Skeletal muscle tissue (tissue), 4 donors: ENCODE results near the gene ANKRD33B. TPM values are rescaled to one million over a fixed set of nuclear protein-coding genes. Genes with fewer than 3 reads are reported as not detected.

Experiments used
- H3K27ac ChIP-seq: one replicate; pipeline ENCODE4 v1.7.0; 2013; ENCODE audit warnings: mild to moderate bottlenecking, low read depth, low read length, inconsistent platforms
- H3K27me3 ChIP-seq, 3 donors: one replicate each; pipeline ENCODE4 v1.7.0; 2013; ENCODE audit warnings: low read length in 3 of 3; ENCODE audit not compliant: control insufficient read depth in 3 of 3, insufficient read depth in 3 of 3
- H3K36me3 ChIP-seq, 3 donors: one replicate each; pipeline ENCODE4 v1.7.0; 2013; ENCODE audit warnings: low read length in 3 of 3; ENCODE audit not compliant: control insufficient read depth in 3 of 3, insufficient read depth in 3 of 3
- H3K4me1 ChIP-seq, 3 donors: one replicate each; pipeline ENCODE4 v1.7.0; 2013; ENCODE audit warnings: low read length in 3 of 3, mild to moderate bottlenecking in 3 of 3; ENCODE audit not compliant: control insufficient read depth in 3 of 3, insufficient read depth in 3 of 3
- H3K4me3 ChIP-seq, 3 donors: one replicate each; pipeline ENCODE4 v1.7.0; 2013; ENCODE audit warnings: low read length in 3 of 3
- H3K9ac ChIP-seq, 3 donors: one replicate each; pipeline ENCODE4 v1.7.0; 2013; ENCODE audit warnings: low read length in 3 of 3, mild to moderate bottlenecking in 3 of 3, moderate library complexity in 2 of 3, low read depth in 1 of 3
- H3K9me3 ChIP-seq, 3 donors: one replicate each; pipeline ENCODE4 v1.7.0; 2013; ENCODE audit warnings: low read length in 3 of 3; ENCODE audit not compliant: control insufficient read depth in 3 of 3
- total RNA-seq: library from RNA; depleted of rRNA; stranded (reverse); fragments of >200 nt; gene quantifications from one replicate; pipeline ENCODE4 v1.2.3, GENCODE V29; 2014
- donor health status: Osteomylitis.

Gene ANKRD33B
- total RNA-seq, 1 donor from 2014 or later = 2.6 TPM

DNA sequence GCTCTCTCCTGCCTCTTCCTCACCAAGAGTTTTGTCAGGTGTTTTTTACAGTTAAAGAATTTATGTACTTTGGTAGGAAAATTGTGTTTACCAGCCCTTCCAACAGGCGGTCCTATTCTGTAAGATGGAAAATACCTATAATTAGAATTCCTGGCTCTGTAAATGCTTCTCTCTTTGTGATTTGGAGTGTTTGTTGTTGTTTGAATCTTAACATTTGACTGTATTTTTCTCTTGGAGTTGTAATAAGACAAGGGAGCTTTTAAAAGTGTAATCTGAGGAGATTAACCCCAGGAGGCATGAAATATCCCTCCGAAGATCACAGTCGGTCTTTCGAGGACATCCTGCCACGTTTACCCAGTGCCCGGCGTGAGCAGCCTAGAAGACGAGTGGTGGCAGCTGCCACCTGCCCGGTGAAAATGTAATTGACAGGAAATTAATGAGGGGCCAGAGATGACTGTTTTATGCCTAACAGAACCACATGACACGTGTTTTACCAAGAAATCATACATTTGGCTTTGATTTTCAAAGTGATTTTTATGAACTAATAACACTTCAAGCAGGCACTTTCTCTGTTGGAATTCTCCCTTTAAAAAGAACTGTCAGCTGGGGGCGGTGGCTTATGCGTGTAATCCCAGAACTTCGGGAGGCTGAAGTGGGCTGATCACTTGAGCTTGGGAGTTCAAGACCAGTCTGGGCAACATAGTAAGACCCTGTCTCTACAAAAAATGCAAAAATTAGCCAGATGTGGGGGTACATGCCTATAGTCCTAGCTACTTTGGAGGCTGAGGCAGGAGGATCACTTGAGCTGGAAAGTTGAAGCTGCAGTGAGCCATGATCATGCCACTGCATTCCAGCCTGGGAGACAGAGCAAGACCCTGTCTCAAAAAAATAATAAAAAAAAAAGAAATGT is 20.0 kb downstream of the ANKRD33B start:
- Histone ChIP-seq H3K4me1 (peaks cover 21 to 38% (median 33%) of the 10 kb centered on the region in 3 donors), H3K4me3 (peak overlapping the region; percentile 10 to 48 (median 29))

DNA sequence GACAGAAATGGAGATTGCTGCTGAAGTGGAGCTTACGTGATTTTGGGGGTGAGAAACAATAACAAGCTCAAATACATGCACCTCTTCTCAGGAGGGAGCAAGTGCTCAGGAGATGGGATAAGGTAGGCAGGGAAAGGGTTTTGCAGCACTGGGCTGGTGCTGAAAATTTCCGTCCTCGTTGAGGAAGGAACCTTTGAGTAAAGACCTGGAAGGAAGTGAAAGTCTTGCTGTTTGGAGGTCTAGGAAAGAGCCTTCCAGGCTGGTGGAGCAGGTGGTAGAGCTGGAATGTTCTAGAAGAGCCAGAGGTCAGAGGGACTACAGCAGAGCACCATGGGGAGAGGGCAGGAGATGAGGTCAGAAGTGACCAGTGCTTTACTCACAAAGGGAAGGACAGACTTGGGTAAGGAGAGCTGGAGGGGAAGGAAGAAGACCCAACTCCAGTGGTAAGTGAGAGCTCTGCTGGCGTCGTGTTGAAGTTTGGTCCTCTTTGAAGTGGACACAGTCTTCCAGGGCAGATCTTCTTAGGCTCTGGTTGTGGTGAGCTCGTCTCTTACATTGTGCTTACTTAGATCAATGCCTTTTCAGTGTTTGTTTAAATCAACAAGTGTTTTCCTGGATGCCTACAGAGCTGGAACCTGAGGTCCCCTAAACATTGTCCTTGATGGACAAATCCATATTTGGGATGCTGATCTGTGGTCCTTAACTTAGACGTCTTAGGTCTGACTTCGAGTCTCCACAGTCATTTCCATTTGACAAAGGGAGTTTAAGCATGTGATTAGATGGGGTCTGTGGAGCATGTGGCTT is 21.0 kb downstream of the ANKRD33B start:
- no peak overlapping the region for H3K27ac ChIP-seq

More for the DNA sequence above, 20.0 kb downstream of the ANKRD33B start:
- Histone ChIP-seq H3K9ac (peak overlapping the region in 2 of 3 donors; percentile 36 to 45), H3K36me3 (no peaks in the 10 kb centered on the region), H3K27me3 (peaks cover 0 to 3% (median 0%) of the 10 kb centered on the region in 3 donors), H3K9me3 (no peaks in the 10 kb centered on the region), H3K27ac (peak overlapping the region; percentile 55)

DNA sequence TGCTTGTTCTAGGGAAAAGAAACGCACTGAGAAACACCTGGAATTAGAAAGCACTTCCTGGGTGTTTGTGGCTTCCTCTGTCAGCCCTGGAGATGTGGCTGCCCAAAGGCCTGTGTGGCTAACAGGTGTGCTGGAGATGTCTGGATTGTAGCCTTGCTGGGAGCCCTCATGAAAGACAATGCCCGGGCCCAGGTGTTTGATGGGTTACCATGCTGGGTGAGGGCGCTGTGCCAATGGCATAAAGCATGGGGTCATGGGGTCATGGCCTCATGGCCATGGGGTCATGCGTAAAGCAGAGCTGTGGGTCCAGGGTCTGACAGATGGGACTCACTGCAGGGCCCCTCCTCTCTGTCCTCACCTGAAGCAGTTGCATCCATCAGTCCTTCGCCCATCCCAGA is 21.6 kb downstream of the ANKRD33B start:
- no peak overlapping the region for H3K4me3 ChIP-seq
- H3K27ac ChIP-seq = no peak overlapping the region
- peaks cover 21 to 39% (median 33%) of the 10 kb centered on the region in 3 donors for H3K4me1 ChIP-seq
- no peaks in the 10 kb centered on the region for H3K36me3 ChIP-seq
- no peaks in the 10 kb centered on the region for H3K9me3 ChIP-seq
- H3K9ac ChIP-seq = no peak overlapping the region
- peaks cover 0 to 3% (median 0%) of the 10 kb centered on the region in 3 donors for H3K27me3 ChIP-seq

More for the DNA sequence above, 21.0 kb downstream of the ANKRD33B start:
- H3K27me3 ChIP-seq = peaks cover 0 to 3% (median 0%) of the 10 kb centered on the region in 3 donors
- no peaks in the 10 kb centered on the region for H3K36me3 ChIP-seq
- no peak overlapping the region for H3K9ac ChIP-seq
- no peaks in the 10 kb centered on the region for H3K9me3 ChIP-seq
- no peak overlapping the region for H3K4me3 ChIP-seq
- H3K4me1 ChIP-seq = peaks cover 21 to 38% (median 33%) of the 10 kb centered on the region in 3 donors

DNA sequence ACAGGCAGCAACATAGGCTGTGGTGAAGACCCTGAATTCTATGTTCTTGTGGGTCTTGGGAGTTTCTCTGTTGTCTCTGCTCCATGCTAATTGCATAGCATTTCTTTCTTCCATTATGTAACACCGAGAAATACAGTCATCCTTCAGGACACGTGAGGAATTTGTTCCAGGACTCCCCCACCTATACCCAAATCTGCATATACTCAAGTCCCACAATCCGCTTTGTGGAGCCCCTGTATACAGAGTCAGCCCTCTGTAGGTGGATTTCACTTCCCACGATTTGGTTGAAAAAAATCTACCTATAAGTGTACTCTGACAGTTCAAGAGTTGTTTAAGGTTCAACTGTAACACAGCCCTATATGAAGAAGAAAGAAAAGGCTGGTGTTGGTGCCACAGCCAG is 22.1 kb downstream of the ANKRD33B start:
- Histone ChIP-seq H3K36me3 (no peaks in the 10 kb centered on the region), H3K27me3 (peaks cover 0 to 3% (median 0%) of the 10 kb centered on the region in 3 donors), H3K27ac (no peak overlapping the region), H3K4me3 (no peak overlapping the region), H3K4me1 (peaks cover 21 to 37% (median 29%) of the 10 kb centered on the region in 3 donors), H3K9ac (no peak overlapping the region), H3K9me3 (no peaks in the 10 kb centered on the region)

DNA sequence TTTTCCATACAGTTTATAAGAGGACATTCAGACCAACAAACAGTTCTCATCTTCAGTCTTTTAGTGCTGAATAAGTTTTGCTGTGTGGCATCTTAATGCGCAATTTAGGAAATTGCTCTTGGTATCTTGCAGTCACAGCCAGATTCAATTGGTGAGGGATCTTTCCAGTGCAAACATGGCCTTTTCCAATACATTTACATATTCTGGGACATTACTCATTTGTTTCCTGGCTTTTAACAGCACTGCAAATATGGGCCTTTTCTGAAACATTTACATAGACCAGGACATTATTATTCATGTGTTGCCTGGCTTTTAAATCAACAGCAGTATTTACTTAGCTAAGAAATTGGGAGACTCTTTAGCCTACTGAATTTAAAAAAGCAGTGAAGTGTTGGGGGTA is 22.7 kb downstream of the ANKRD33B start:
- no peak overlapping the region for H3K9ac ChIP-seq
- H3K9me3 ChIP-seq = no peaks in the 10 kb centered on the region
- peaks cover 18 to 32% (median 24%) of the 10 kb centered on the region in 3 donors for H3K4me1 ChIP-seq

DNA sequence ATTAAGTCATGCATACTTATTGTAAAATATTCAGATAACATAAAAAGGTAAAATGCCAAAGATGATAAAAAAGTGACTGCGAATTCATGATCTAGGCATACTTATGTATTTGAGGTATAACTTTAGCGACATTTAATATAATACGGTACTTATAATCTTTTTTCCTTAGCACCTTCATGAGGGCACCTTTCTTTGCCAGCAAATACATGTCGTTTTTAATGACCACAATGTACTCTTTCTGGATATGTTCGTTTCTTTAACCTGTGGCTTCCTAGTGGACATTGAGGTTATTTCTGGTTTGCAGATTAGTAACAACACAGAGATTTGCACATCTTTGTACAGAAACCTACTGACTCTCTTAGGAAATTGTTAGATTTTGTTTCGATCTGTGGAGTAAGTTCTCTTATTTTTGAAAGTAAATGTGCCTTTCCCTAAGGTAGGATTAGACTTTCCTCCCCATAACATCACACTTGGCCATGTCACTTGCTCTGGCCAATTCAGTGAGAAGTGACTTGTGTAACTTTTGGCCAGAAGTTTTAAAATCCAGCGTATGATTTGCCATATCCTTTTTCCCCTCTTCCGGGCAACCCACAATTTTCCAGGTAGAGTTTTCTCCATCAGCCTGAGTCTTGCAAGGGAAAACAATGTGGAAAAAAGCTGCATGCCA is 24.4 kb downstream of the ANKRD33B start:
- H3K4me3 ChIP-seq = no peak overlapping the region
- H3K27ac ChIP-seq = no peak overlapping the region
- peaks cover 0 to 3% (median 0%) of the 10 kb centered on the region in 3 donors for H3K27me3 ChIP-seq
- H3K4me1 ChIP-seq = peaks cover 13 to 20% (median 14%) of the 10 kb centered on the region in 3 donors
- H3K9me3 ChIP-seq = no peaks in the 10 kb centered on the region
- H3K36me3 ChIP-seq = no peaks in the 10 kb centered on the region
- no peak overlapping the region for H3K9ac ChIP-seq

More for the DNA sequence above, 22.7 kb downstream of the ANKRD33B start:
- Histone ChIP-seq H3K4me3 (no peak overlapping the region), H3K27me3 (peaks cover 0 to 3% (median 0%) of the 10 kb centered on the region in 3 donors), H3K27ac (no peak overlapping the region), H3K36me3 (no peaks in the 10 kb centered on the region)

DNA sequence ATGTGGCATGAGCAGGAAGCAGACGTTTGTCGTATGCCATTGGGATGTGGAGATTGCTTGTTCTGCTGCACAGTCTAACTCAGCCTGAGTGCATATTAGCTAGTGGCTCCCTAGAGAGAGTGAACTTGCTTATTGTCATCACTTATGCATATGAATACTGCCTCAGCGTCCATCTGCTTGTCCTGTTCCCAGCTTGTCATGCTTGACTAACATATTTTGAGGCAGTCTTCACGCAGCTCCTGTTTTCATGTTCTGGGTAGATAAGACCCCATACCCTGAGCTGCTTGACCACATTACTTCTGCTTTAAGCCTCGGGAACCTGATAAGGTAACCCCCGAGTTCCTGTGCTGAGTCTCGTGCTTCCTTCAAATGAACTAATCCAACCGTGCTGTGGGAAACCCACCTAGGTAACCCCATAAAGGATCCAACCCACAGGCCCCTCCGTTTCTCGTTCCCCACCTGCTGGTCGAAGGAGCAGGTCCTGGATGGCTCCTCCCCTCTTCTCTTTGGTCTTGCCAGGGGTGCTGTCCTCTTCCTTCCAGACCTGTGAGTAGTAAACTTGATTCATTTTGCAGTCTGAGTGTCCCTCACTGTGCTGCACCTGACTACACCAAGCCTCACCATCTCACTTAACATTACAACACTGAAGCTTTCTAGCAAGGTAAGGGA is 25.0 kb downstream of the ANKRD33B start:
- peaks cover 0 to 3% (median 0%) of the 10 kb centered on the region in 3 donors for H3K27me3 ChIP-seq
- H3K4me3 ChIP-seq = peak overlapping the region in 1 of 3 donors; percentile 8
- no peaks in the 10 kb centered on the region for H3K36me3 ChIP-seq
- H3K9ac ChIP-seq = no peak overlapping the region
- no peak overlapping the region for H3K27ac ChIP-seq
- H3K9me3 ChIP-seq = no peaks in the 10 kb centered on the region
- H3K4me1 ChIP-seq = peaks cover 7 to 19% (median 8%) of the 10 kb centered on the region in 3 donors

DNA sequence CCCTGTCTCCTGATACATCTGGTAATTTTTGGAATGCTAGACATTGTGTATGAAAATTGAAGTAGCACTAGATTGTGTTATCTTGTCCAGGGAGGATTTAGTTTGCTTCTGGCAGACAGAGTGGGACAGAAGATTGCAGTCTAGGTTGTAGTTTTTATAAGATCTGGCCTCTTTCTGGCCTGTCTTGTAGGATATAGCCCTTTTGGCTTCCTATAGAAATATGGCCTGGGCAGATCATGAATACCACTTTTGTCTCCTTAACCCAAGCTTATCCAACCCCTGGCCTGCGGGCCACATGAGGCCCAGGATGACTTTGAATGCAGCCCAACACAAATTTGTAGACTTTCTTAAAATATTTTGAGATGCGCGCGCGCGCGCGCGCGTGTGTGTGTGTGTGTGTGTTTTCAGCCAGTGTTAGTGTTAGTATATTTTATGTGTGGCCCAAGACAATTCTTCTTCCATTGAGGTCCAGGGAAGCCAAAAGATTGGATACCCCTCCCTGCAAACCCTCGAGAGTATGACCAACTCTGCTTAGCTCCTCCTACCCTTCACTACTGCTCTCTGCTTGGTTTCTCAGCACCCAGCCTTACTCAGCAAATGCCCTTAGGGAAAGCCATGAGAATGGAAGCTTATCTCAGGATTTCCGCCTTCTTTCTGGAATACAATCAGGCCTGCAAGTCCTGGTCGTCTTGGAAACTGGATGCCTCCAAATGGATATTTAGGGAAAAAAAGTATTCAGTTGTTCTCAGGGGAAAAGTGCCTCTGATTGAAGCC is 26.5 kb downstream of the ANKRD33B start:
- Histone ChIP-seq H3K4me3 (no peak overlapping the region), H3K36me3 (no peaks in the 10 kb centered on the region), H3K4me1 (peaks cover 9 to 21% (median 13%) of the 10 kb centered on the region in 3 donors), H3K9me3 (no peaks in the 10 kb centered on the region), H3K27ac (peak overlapping the region; percentile 18), H3K27me3 (no peaks in the 10 kb centered on the region), H3K9ac (no peak overlapping the region)
